22Rv1 (cell line): Measurements from ENCODE around the gene ZCCHC3.

Source experiments
- ZFX ChIP-seq: fragments of 450-650 bp; IDR thresholded peaks from 2 replicates; pipeline ENCODE4 v1.6.1; 2017; ENCODE audit warnings: antibody characterized with exemption, borderline replicate concordance
- TF ChIP-seq, protein P1 (sequence below): fragments of 450-650 bp; IDR thresholded peaks from 2 replicates; pipeline ENCODE4 v1.5.1; 2017; ENCODE audit warnings: mild to moderate bottlenecking

DNA sequence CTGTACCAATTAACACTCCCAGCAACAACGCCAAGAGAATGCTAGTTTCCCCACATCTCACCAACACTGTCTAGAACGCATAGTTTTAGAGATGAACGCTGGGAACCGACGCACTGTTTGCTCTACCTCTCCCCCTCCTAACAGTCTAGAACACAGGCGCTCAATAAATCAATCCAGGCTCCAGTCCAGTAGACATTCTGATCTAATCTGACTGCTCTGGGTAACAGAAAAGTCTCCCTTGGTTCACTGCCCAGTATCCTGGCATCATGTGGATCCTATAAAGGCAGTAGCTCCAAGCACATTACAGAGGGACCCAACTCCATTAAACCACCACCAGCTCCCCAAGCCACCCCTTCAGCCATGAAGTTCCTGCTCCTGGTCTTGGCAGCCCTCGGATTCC, 40.0 kb upstream of the ZCCHC3 start, which contains the start of gene DEFB132:
- TF ChIP-seq, protein P1, sequence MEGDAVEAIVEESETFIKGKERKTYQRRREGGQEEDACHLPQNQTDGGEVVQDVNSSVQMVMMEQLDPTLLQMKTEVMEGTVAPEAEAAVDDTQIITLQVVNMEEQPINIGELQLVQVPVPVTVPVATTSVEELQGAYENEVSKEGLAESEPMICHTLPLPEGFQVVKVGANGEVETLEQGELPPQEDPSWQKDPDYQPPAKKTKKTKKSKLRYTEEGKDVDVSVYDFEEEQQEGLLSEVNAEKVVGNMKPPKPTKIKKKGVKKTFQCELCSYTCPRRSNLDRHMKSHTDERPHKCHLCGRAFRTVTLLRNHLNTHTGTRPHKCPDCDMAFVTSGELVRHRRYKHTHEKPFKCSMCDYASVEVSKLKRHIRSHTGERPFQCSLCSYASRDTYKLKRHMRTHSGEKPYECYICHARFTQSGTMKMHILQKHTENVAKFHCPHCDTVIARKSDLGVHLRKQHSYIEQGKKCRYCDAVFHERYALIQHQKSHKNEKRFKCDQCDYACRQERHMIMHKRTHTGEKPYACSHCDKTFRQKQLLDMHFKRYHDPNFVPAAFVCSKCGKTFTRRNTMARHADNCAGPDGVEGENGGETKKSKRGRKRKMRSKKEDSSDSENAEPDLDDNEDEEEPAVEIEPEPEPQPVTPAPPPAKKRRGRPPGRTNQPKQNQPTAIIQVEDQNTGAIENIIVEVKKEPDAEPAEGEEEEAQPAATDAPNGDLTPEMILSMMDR = no peak
- TF ChIP-seq ZFX = no peak
